Measurements from ENCODE around the gene EML2. TPM values are rescaled to one million over a fixed set of nuclear protein-coding genes. Genes with fewer than 3 reads are reported as not detected.

EML2 gene
- total RNA-seq, 2 donors from 2014 or later = 47.3 to 55.6 TPM

GRCh38 chr19:45589768-45590167, 49.4 kb downstream of the EML2 start:
- Histone ChIP-seq H3K9me3 (no peaks in the 10 kb centered on the region), H3K4me3 (no peak overlapping the region), H3K27ac (no peak overlapping the region), H3K36me3 (no peaks in the 10 kb centered on the region), H3K27me3 (replicated peaks; ENCODE audit: insufficient read depth) (no peaks in the 10 kb centered on the region), H3K4me1 (replicated peaks) (no peaks in the 10 kb centered on the region)
- DNase-seq (ENCODE audit: low spot score) = no peak
- intact Hi-C loops (cut with DNase I) = no loop called here
- TF ChIP-seq POLR2AphosphoS5 (IDR thresholded peaks at IDR 0.05) (no peak), POLR2A (IDR thresholded peaks at IDR 0.05) (no peak), CTCF (IDR thresholded peaks at IDR 0.05) (no peak)
- WGBS = 79% methylated on average over 4 of the region's 4 CpGs

DNA sequence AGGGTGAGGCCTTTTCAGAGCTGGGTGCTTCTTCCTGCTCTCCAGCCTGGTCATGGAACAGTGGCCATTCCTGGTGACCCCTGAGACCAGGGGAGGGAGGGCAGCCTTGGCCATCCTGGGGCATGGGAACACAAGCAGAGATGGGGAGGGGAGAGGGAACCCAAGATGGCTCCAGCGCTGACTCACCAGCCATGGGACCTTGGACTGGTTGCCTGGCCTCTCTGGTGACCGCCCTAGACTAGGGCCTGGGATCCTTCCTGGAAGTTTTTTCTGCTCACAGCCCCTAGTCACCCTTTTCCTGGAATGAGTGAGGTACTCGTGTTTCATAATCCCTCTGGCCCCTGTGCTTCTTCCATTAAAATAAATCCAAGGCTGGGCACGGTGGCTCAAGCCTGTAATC, 51.3 kb downstream of the EML2 start:
- no peaks in the 10 kb centered on the region for H3K4me1 ChIP-seq (replicated peaks)
- no peaks in the 10 kb centered on the region for H3K9me3 ChIP-seq
- H3K27ac ChIP-seq = no peak overlapping the region
- intact Hi-C loops (cut with DNase I) = no loop called here
- no peak for TF ChIP-seq CTCF (IDR thresholded peaks at IDR 0.05)
- TF ChIP-seq POLR2A (IDR thresholded peaks at IDR 0.05) = no peak
- TF ChIP-seq POLR2AphosphoS5 (IDR thresholded peaks at IDR 0.05) = no peak
- no peak for DNase-seq (ENCODE audit: low spot score)
- H3K4me3 ChIP-seq = no peak overlapping the region
- H3K27me3 ChIP-seq (replicated peaks; ENCODE audit: insufficient read depth) = no peaks in the 10 kb centered on the region
- H3K36me3 ChIP-seq = no peaks in the 10 kb centered on the region
- WGBS = 65% methylated on average over 4 of the region's 4 CpGs

DNA sequence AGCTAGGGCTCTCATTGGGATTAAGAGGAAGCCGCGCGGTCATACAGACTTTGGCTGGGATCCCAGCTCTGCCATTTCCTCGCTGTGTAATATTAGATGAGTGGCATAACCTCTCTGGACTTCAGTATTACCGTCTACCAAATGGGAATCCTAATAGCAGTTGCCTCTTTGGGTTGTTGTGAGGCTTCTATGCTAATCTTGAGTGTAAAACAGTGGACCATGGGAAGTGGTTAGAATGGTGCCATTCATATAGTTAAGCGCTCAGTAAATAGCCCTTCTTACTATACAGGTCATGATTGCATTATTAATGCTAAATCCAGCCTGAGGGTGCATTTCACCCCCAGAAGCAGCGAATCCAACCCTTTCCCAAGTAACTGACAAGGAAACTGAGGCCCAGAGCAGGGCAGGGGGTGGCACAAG, 54.0 kb downstream of the EML2 start:
- peak overlapping the region; percentile 62 to 74 for H3K4me3 ChIP-seq
- DNase-seq (ENCODE audit: low spot score) = no peak
- TF ChIP-seq CTCF (IDR thresholded peaks at IDR 0.05) (no peak), POLR2A (IDR thresholded peaks at IDR 0.05) (peak; percentile 10), POLR2AphosphoS5 (IDR thresholded peaks at IDR 0.05) (no peak)
- no peaks in the 10 kb centered on the region for H3K36me3 ChIP-seq
- peak overlapping the region; percentile 95 to 98 for H3K27ac ChIP-seq
- no peaks in the 10 kb centered on the region for H3K9me3 ChIP-seq
- 26% methylated on average over 7 of the region's 7 CpGs for WGBS
- no peaks in the 10 kb centered on the region for H3K4me1 ChIP-seq (replicated peaks)
- no peaks in the 10 kb centered on the region for H3K27me3 ChIP-seq (replicated peaks; ENCODE audit: insufficient read depth)
- intact Hi-C loops (cut with DNase I) = no loop called here

DNA sequence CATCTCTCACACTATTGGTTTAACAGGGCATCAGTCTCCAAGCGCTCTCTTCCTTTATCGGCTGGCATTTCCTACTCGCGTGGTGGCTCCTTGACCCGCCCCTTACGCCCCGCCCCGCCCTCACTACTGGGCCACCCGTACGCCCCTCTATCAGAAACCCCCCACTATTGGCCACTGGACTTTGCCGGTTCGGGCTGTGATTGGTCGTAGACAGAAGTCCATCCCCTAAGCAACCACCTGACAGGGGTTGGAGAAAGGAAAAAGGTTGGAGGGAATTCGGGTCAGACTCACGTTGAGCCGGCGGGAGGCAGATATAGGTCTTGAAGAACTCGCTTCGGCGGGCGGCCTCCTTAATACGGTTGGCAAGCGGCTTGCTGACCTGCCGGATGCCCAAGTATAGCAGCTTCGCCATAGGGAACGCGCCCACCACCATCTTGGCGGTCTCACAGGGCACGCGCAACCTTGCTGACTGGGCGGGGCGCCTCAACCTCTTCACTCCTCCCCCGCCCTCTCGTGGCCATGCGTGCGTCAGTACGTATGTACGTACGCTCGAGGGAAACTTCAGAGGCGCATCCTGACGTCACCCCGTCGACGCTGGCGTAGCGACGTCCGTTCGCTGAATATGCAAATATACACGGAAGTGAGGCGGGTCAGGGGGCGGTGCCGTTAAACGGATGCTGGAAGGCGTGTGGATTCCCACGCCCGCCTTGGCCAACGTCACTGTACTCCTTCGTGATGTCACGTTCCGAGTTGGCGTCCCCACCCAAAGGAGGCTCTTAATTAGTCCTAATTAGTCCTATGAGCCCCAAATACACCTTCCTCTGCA, 54.7 kb downstream of the EML2 start, which contains the start of gene OPA3:
TSS of gene OPA3 (minus strand) at position 471 of the 826 bp plus-strand sequence. CDS start at position 433, 38 bp downstream.
- H3K4me1 ChIP-seq (replicated peaks) = no peaks in the 10 kb centered on the region
- TF ChIP-seq CTCF (IDR thresholded peaks at IDR 0.05) (peak in 3 of 4 experiments; percentile 18 to 48 (median 34)), POLR2A (IDR thresholded peaks at IDR 0.05) (peak; percentile 44), POLR2AphosphoS5 (IDR thresholded peaks at IDR 0.05) (peak; percentile 99)
- H3K36me3 ChIP-seq = no peaks in the 10 kb centered on the region
- peak; percentile 100 for DNase-seq (ENCODE audit: low spot score)
- WGBS = under 1% methylated on average over 57 of the region's 63 CpGs
- intact Hi-C loops (cut with DNase I) = no loop called here
- no peaks in the 10 kb centered on the region for H3K27me3 ChIP-seq (replicated peaks; ENCODE audit: insufficient read depth)
- H3K4me3 ChIP-seq = peak within 1 kb of the TSS; percentile 62 to 74
- peak within 1 kb of the TSS; percentile 95 to 98 for H3K27ac ChIP-seq
- no peaks in the 10 kb centered on the region for H3K9me3 ChIP-seq

DNA sequence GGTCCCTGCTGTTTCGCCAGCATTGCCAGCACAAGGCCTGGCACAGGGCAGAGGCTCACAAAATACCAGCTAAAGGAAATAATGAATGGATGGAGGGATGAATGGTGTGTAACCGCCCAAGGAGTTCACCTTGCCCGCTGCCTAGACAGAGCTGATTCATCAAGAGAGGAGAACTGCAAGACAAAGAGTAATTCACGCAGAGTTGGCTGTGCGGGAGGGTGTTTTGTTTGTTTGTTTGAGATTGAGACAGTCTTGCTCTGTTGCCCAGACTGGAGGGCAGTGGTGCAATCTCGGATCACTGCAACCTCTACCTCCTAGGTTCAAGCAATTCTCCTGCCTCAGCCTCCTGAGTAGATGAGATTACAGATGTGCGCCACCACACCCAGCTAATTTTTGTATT, 57.6 kb downstream of the EML2 start:
- H3K27ac ChIP-seq = no peak overlapping the region
- no peaks in the 10 kb centered on the region for H3K36me3 ChIP-seq
- H3K4me3 ChIP-seq = no peak overlapping the region
- no peaks in the 10 kb centered on the region for H3K9me3 ChIP-seq
- no peaks in the 10 kb centered on the region for H3K27me3 ChIP-seq (replicated peaks; ENCODE audit: insufficient read depth)
- no peak for DNase-seq (ENCODE audit: low spot score)
- H3K4me1 ChIP-seq (replicated peaks) = no peaks in the 10 kb centered on the region
- intact Hi-C loops (cut with DNase I) = no loop called here
- WGBS = 85% methylated on average over 7 of the region's 7 CpGs
- no peak for TF ChIP-seq POLR2A (IDR thresholded peaks at IDR 0.05)
- TF ChIP-seq POLR2AphosphoS5 (IDR thresholded peaks at IDR 0.05) = no peak
- no peak for TF ChIP-seq CTCF (IDR thresholded peaks at IDR 0.05)
